ENCODE results near the gene CDH16.
"Not testable (repeated sequence)": the region's sequence is repeated elsewhere in the genome, so short reads cannot be mapped to it uniquely, and the experiment has no call there.

CDH16 gene

GRCh38 chr16:66946974-66947301 lies 28.3 kb upstream of the CDH16 start:
- DNase-seq (ENCODE audit: low read depth in 2 of 2): no peak

- DNase-seq (ENCODE audit: low read depth in 2 of 2): no peak
Measured at GRCh38 chr16:66946541-66946940, 27.9 kb upstream of the CDH16 start.

GRCh38 chr16:66945939-66946338 lies 27.3 kb upstream of the CDH16 start:
- no peak for DNase-seq (ENCODE audit: low read depth in 2 of 2)

GRCh38 chr16:66944971-66945370 lies 26.3 kb upstream of the CDH16 start:
- not testable (repeated sequence) for DNase-seq (ENCODE audit: low read depth in 2 of 2)

- DNase-seq (ENCODE audit: low read depth in 2 of 2): no peak
Measured at GRCh38 chr16:66944054-66944441, 25.4 kb upstream of the CDH16 start.

GRCh38 chr16:66943426-66944053 lies 24.9 kb upstream of the CDH16 start:
- no peak for DNase-seq (ENCODE audit: low read depth in 2 of 2)

- no peak for DNase-seq (ENCODE audit: low read depth in 2 of 2)
Measured at GRCh38 chr16:66942981-66943380, 24.3 kb upstream of the CDH16 start.

GRCh38 chr16:66940236-66940635 lies 21.6 kb upstream of the CDH16 start:
- no peak for DNase-seq (ENCODE audit: low read depth in 2 of 2)

- DNase-seq (ENCODE audit: low read depth in 2 of 2): no peak
Measured at GRCh38 chr16:66939366-66939765, 20.7 kb upstream of the CDH16 start.

- no peak for DNase-seq (ENCODE audit: low read depth in 2 of 2)
Measured at GRCh38 chr16:66937725-66938337, 19.1 kb upstream of the CDH16 start.

GRCh38 chr16:66936889-66937554 lies 18.3 kb upstream of the CDH16 start:
- DNase-seq (ENCODE audit: low read depth in 2 of 2): no peak

GRCh38 chr16:66936462-66936861 lies 17.8 kb upstream of the CDH16 start:
- no peak for DNase-seq (ENCODE audit: low read depth in 2 of 2)

GRCh38 chr16:66935314-66936011 lies 16.8 kb upstream of the CDH16 start, which contains the start of gene CES2:
CES2 (plus strand) TSS chr16:66935516; CDS start chr16:66935636, 120 bp downstream.
- DNase-seq (ENCODE audit: low read depth in 2 of 2): no peak

GRCh38 chr16:66934839-66935313 lies 16.2 kb upstream of the CDH16 start:
- not testable (repeated sequence) for DNase-seq (ENCODE audit: low read depth in 2 of 2)

- DNase-seq (ENCODE audit: low read depth in 2 of 2): peak; percentile 76 to 84
Measured at GRCh38 chr16:66934138-66934838, 15.6 kb upstream of the CDH16 start, which contains the start of gene CIAO2B. CIAO2B (minus strand) TSS chr16:66934402; CDS start chr16:66934364, 38 bp downstream.

- peak; percentile 51 for DNase-seq (ENCODE audit: low read depth in 2 of 2)
Measured at GRCh38 chr16:66933776-66934137, 15.1 kb upstream of the CDH16 start.

- DNase-seq (ENCODE audit: low read depth in 2 of 2): no peak
Measured at GRCh38 chr16:66932076-66932475, 13.4 kb upstream of the CDH16 start.

- no peak for DNase-seq (ENCODE audit: low read depth in 2 of 2)
Measured at GRCh38 chr16:66931665-66932064, 13.0 kb upstream of the CDH16 start.

GRCh38 chr16:66930189-66930588 lies 11.5 kb upstream of the CDH16 start:
- no peak for DNase-seq (ENCODE audit: low read depth in 2 of 2)

GRCh38 chr16:66928702-66929388 lies 10.2 kb upstream of the CDH16 start:
- peak in 1 of 2 donors; percentile 17 for DNase-seq (ENCODE audit: low read depth in 2 of 2)

Data from stimulated activated CD8-positive, alpha-beta memory T cell treated with anti-CD3 and anti-CD28 coated beads, Interleukin-7, amount 100 ng/mL, for 4 hours (primary cell).